Nucleus accumbens (tissue), 56 donors: ENCODE data around the gene EXOC3L4.
A peak's percentile ranks its signal among the peaks of the same experiment; 100 is the strongest.

ENCODE experiments used
- DNase-seq, 56 donors: peaks; one replicate each; lab custom pipeline; 2025; lab: John Stamatoyannopoulos, UW

The EXOC3L4 gene

GRCh38 chr14:103128631-103129300, 34.2 kb downstream of the EXOC3L4 start:
- DNase-seq, result peak in 16 of 56 donors; percentile 17 to 76 (median 40)

DNA sequence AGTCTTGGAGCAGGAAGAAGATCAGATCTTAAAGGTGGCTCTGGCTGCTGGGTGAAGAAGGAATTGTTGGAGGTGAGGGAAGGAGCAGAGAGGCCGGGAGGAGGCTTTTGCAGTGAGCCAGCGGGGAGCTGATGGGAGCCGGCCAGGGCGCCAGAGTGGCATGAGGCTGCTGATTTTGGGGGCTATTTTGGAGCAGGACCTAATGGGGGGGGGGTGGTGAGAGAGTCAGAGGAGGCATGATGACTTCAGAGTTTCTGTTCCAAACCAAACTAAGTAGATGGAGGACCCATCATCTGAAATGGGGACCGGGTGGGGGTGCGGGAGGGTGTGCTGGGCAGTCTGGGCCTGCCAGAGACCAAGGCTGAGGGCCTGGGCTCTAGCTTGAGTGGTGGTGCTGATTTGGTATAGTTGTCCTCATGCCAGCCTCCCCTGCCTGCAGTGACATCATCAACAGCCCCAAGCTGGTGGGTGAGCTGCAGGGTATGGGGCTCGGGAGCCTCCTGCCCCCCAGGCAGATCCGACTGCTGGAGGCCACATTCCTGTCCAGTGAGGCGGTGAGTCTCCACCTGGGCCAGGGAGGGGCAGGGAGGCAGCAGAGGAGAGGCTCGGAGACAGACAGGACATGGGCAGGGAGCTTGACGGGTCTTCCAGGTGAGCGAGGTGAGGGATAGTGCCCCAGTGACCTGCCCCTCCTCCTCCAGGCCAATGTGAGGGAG, 34.9 kb downstream of the EXOC3L4 start:
- DNase-seq, result no peak

GRCh38 chr14:103130017-103130764, 35.7 kb downstream of the EXOC3L4 start:
- no peak for DNase-seq

DNA sequence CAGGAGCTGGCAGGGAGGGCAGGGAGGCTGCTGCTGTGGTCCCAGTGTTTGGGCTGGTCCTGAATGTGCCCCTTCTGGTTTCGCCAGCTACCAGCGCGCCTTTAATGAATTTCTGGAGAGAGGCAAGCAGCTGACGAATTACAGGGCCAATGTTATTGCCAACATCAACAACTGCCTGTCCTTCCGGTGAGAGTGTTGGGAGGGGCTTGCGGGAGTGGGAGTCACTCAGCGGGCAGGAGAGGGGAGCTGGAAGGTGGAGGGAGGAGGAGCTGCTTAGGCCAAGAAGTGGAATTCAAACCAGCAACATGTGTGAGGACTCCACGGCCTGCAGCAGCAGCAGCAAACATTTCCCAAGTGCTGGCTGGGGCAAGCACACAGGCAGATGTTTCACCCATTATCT, 36.4 kb downstream of the EXOC3L4 start:
- no peak for DNase-seq

DNA sequence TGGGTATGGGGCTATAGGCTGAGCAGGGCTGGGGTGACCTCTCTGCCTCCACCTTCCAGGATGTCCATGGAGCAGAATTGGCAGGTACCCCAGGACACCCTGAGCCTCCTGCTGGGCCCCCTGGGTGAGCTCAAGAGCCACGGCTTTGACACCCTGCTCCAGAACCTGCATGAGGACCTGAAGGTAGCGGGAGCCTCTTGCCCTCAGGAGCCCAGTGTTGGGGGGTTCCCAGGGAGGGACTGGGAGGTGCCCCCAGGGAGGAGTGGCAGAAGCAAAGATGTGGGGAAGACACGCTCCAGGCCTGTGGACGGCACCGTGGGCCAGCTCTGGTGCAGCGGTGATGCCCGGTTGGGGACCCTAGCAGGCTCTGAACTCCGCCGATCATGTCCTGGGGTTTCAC, 37.1 kb downstream of the EXOC3L4 start:
- no peak for DNase-seq

DNA sequence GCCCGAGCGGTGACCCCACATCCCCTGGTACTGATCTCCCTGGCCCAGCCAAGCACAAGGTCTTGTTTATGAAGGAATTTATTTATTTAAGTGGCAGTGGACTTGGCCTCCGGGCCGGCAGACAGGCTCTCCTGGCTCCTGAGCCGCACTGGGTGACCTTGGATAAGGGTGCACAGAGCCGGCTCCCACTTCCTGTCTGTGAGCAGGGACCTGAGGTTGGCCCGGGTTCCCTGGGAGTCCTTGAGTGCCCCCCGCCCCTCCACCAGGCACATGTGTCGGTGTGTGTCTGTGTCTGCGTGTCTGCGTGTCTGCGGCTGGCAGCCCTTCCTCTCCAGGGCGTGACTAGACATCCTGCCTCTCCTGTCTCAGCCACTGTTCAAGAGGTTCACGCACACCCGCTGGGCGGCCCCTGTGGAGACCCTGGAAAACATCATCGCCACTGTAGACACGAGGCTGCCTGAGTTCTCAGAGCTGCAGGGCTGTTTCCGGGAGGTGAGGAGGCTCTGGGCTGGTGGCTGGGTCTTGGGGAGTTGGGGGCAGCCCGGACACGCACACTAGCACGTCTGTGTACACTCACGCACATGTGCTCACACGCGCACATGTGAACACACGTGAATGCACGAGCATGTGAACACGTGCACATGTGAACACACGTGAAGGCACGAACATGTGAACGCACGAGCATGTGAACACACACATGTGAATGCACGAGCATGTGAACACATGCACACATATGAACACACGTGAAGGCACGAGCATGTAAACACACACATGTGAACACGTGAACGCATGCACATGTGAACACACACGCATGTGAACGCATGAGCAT, 38.1 kb downstream of the EXOC3L4 start:
- DNase-seq, result no peak

DNA sequence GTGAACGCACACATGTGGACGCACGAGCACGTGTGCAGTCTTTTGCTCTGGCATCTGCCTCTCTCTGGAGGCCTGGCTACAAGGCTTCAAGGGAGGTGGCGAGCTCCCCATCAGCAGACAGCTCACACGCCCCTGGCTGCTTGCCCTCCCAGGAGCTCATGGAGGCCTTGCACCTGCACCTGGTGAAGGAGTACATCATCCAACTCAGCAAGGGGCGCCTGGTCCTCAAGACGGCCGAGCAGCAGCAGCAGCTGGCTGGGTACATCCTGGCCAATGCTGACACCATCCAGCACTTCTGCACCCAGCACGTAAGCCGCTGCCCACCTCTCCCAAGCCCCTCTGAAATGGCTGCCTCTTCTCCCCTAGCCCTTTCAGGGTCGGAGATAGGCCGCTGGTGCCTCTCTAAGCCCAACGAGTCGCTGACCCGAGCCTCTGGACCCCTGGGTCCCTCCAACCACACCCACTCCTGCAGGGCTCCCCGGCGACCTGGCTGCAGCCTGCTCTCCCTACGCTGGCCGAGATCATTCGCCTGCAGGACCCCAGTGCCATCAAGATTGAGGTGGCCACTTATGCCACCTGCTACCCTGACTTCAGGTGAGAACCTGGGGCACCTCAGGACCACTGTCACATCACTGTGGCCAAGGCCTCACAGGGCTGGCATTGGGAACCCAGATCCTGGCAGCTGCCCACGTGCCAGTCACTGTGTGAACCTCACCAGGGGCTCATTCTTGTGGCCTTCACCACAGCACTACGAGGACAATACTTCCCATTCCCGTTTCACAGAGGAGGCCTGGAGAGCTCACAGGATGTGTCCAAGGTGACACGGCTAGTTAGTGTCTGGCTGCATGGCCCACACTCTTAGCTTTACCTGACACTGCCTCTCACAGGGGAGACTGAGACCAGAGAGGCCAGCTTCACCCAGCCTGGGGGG, 39.0 kb downstream of the EXOC3L4 start:
- DNase-seq, result no peak

DNA sequence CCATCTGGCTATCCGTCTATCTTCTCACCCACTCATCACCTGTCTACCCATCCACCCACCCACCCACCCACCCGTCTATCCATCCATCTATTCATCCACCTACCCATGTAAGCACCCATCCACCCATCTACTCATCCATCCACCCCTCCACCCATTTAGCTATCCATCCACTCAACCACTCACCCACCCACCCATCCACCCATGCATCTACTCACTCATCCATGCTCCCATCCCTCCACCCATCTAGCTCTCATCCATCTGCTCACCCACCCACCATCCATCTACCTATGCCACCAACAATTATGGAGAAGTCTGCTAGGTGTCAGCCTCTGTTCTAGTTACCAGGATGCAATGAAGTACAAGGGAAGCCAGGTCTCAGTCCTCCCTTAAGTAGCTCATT, 39.9 kb downstream of the EXOC3L4 start:
- no peak for DNase-seq

- no peak for DNase-seq
These were observed 40.4 kb downstream of the EXOC3L4 start for GRCh38 chr14:103134919-103135318.

GRCh38 chr14:103135333-103136260, 41.1 kb downstream of the EXOC3L4 start:
- no peak for DNase-seq

GRCh38 chr14:103136388-103137271, 42.1 kb downstream of the EXOC3L4 start:
- peak in 3 of 56 donors; percentile 23 to 39 (median 29) for DNase-seq

DNA sequence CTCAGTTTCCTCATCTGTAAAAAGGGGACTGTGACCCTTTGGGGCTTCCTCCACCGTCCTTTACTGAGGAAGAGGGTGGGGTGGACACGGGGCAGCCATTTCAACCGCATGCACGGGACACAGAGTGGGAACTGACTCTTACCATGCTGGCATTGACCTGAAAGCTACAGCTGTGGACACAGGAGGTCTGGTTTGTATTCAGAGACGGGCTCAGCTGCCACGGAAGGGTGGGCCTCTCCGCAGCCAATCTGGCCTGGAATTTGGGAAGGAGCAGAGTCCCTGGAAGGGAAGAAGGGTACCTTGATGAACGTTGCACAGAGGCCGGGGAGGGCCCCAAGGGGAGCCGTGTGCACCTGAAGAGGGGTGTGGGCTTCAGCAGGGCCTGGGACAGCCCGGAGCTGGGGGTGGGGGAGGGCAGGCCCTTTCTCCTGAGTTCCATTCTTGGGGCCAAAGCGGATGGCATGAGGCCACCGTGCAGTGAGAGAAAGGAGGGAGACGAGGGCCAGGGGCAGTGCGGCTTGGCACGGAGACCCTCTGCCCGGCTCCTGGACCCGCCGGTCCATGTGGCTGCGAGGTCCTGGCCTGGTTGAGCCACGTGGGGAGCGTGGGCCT, 43.3 kb downstream of the EXOC3L4 start:
- no peak for DNase-seq

DNA sequence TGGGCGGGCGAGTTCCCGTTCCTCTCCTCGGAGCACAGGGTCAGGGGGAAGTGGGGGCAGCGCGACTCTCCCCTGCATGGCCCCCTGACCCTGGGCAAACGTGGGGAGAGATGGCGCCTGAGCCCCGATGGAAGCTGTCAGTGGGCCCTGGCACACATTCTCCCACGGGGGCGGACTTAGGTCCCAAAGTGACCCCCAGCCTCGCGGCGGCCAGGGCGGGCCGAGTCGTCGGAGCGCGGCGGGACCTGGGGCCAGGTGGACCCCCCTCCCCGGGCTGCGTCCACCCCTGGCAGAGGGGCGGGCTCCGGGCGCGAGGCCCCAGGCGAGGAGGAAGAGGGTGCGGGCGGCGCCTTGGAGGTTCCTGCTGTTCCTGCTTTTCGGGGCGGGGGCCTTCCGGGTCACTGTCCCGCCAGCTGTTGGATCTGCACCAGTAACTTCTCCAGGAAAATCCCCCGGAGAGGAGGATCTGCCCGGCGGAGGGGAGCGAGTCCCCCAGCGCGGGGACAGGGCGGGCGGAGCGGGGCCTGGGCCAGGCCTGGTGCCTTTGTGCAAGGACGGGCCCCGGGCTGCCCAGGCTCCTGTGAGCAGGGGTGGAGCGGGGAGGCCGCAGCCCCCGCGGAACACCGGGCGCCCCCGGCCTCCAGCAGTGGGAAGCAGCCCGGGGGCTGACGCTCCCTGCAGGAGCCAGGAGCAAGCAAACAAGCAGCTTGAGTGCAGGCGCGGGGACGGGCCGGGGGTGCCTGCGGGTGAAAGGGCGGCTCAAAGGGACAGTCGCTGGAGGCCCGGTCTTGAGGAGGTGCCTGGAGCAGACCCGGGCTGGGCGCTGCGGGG, 44.0 kb downstream of the EXOC3L4 start:
- peak in 1 of 56 donors; percentile 18 for DNase-seq

DNA sequence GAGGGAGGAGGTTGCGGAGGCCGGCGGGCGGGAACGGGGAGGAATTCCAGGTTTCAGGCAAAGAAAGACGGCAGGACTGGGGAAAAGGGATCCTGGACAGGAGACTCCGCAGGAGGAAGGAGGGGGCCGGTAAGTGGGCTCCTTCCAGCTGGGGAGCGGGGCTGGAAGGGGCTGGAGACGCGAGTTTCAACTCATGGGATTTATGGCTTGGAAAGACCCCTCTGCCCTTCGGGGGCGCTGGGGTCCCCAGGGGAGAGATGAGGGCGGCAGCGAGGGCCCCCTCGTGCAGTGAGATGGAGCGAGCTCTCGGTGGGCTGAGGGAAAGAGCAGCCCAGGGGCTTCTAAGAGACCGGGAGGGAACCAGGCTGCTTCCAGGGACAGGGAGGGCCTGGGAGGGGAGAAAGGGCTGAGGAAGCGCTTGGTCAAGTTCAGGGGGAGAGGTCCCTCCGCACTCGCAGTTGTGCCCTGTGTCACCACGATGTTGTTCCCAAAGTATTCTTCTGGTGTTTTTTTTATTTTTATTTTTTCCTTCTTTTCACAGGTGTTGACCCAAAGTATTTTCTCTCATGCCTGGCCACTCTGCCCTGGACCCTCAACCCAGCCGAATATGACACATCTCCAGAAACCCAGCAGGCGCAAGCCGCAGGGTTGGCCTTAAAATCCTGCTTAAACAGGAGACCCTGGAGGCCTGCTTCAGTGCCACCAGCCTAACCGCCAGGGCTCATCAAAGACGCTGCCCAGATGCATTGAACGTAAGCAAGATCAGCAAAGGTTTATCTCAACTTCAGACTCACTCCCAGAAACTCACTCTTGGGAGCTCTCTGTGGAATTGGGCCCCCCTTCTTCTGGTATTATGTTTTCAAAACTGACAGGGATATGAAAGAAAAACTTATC, 44.9 kb downstream of the EXOC3L4 start:
- DNase-seq, result no peak
